Astrocyte (in vitro differentiated cells and primary cell): ENCODE data around the gene DIRAS1. TPM values are rescaled to one million over a fixed set of nuclear protein-coding genes. Genes with fewer than 3 reads are reported as not detected.

ENCODE experiments used
- DNase-seq: peaks from one replicate; pipeline ENCODE4 v3.0.0-alpha.2; 2010; ENCODE audit warnings: low read depth
- FAIRE-seq: peaks from 2 replicates; lab custom pipeline; 2011; peaks lifted over from hg19 to GRCh38; lab: Jason Lieb, UNC
- H2AFZ ChIP-seq: 2 replicates; pipeline ENCODE4 v1.6.0; 2012; ENCODE audit warnings: low read depth, low read length, inconsistent platforms
- H3K27ac ChIP-seq: 2 replicates; pipeline ENCODE4 v1.5.1; 2011; ENCODE audit warnings: low read depth, low read length, inconsistent platforms
- H3K27me3 ChIP-seq: 2 replicates; pipeline ENCODE4 v1.6.0; 2011; ENCODE audit warnings: low read length, inconsistent platforms; ENCODE audit not compliant: insufficient read depth
- H3K36me3 ChIP-seq: 2 replicates; pipeline ENCODE4 v1.5.1; 2011; ENCODE audit warnings: low read length, inconsistent platforms; ENCODE audit not compliant: insufficient read depth
- H3K4me1 ChIP-seq: 2 replicates; pipeline ENCODE4 v1.5.1; 2011; ENCODE audit warnings: low read length, inconsistent platforms; ENCODE audit not compliant: insufficient read depth
- H3K4me2 ChIP-seq: 2 replicates; pipeline ENCODE4 v1.6.0; 2012; ENCODE audit warnings: low read length, inconsistent platforms
- H3K4me3 ChIP-seq: 2 replicates; pipeline ENCODE4 v1.5.1; 2011; ENCODE audit warnings: low read depth, mild to moderate bottlenecking, low read length, inconsistent platforms; ENCODE audit not compliant: insufficient read depth
- H3K79me2 ChIP-seq: 2 replicates; pipeline ENCODE4 v1.6.0; 2012; ENCODE audit warnings: mild to moderate bottlenecking, low read length, inconsistent platforms; ENCODE audit not compliant: insufficient read depth
- H3K9ac ChIP-seq: 2 replicates; pipeline ENCODE4 v1.6.0; 2012; ENCODE audit warnings: mild to moderate bottlenecking, low read length, inconsistent platforms
- H3K9me3 ChIP-seq: 2 replicates; pipeline ENCODE4 v1.5.1; 2012; ENCODE audit warnings: low read depth, mild to moderate bottlenecking, low read length, inconsistent platforms; ENCODE audit not compliant: insufficient read depth
- H4K20me1 ChIP-seq: 2 replicates; pipeline ENCODE4 v1.6.0; 2012; ENCODE audit warnings: low read length, inconsistent platforms; ENCODE audit not compliant: insufficient read depth
- H3K27ac Mint-ChIP-seq: one replicate; pipeline ENCODE4 v1.8.0; 2021; ENCODE audit warnings: mild to moderate bottlenecking, mixed read lengths; ENCODE audit not compliant: unreplicated experiment
- H3K27me3 Mint-ChIP-seq: one replicate; pipeline ENCODE4 v1.8.0; 2021; ENCODE audit warnings: low read depth, mixed read lengths; ENCODE audit not compliant: unreplicated experiment
- H3K36me3 Mint-ChIP-seq: one replicate; pipeline ENCODE4 v1.8.0; 2021; ENCODE audit warnings: low read depth, mixed read lengths; ENCODE audit not compliant: unreplicated experiment
- H3K4me1 Mint-ChIP-seq: one replicate; pipeline ENCODE4 v1.8.0; 2021; ENCODE audit warnings: low read depth, mixed read lengths; ENCODE audit not compliant: unreplicated experiment
- H3K4me3 Mint-ChIP-seq: one replicate; pipeline ENCODE4 v1.8.0; 2021; ENCODE audit warnings: mild to moderate bottlenecking, moderate library complexity, mixed read lengths; ENCODE audit not compliant: unreplicated experiment
- H3K9me3 Mint-ChIP-seq: one replicate; pipeline ENCODE4 v1.8.0; 2021; ENCODE audit warnings: mild to moderate bottlenecking, mixed read lengths; ENCODE audit not compliant: unreplicated experiment
- CTCF ChIP-seq: IDR thresholded peaks from 2 replicates; pipeline ENCODE4 v1.5.1; 2011; ENCODE audit warnings: low read depth, mild to moderate bottlenecking, inconsistent platforms, low read length, moderate library complexity; ENCODE audit not compliant: insufficient read depth
- EZH2 ChIP-seq: IDR thresholded peaks from 2 replicates; pipeline ENCODE4 v1.6.1; 2012; ENCODE audit warnings: mild to moderate bottlenecking, low read length, inconsistent platforms; ENCODE audit not compliant: insufficient read depth
- total RNA-seq: library from RNA; stranded (reverse); gene quantifications from 2 replicates; pipeline ENCODE4 v1.2.1, GENCODE V29; 2021

DIRAS1 gene
- total RNA-seq, 1 donor from 2014 or later, result 5.9 TPM

- H3K36me3 Mint-ChIP-seq, result no peaks in the 10 kb centered on the region
- TF ChIP-seq EZH2 (no peak), CTCF (no peak)
- peaks cover 13% of the 10 kb centered on the region for H3K27me3 Mint-ChIP-seq
- no peaks in the 10 kb centered on the region for H3K9me3 ChIP-seq
- H2AFZ ChIP-seq, result no peak overlapping the region
- H4K20me1 ChIP-seq, result no peaks in the 10 kb centered on the region
- no peak overlapping the region for H3K9ac ChIP-seq
- H3K4me3 Mint-ChIP-seq, result no peak overlapping the region
- H3K4me1 ChIP-seq, result no peaks in the 10 kb centered on the region
- no peak overlapping the region for H3K27ac ChIP-seq
- DNase-seq (no peak), FAIRE-seq (no peak)
- no peaks in the 10 kb centered on the region for H3K4me1 Mint-ChIP-seq
- H3K27me3 ChIP-seq, result peaks cover 31% of the 10 kb centered on the region
- no peaks in the 10 kb centered on the region for H3K79me2 ChIP-seq
- no peak overlapping the region for H3K4me3 ChIP-seq
- no peaks in the 10 kb centered on the region for H3K9me3 Mint-ChIP-seq
- H3K27ac Mint-ChIP-seq, result no peak overlapping the region
- H3K36me3 ChIP-seq, result no peaks in the 10 kb centered on the region
- no peak overlapping the region for H3K4me2 ChIP-seq
Observed at GRCh38 chr19:2703691-2704216, 17.4 kb downstream of the DIRAS1 start.

GRCh38 chr19:2703077-2703437, 18.1 kb downstream of the DIRAS1 start:
- no peaks in the 10 kb centered on the region for H3K9me3 Mint-ChIP-seq
- Histone ChIP-seq H3K27me3 (peaks cover 34% of the 10 kb centered on the region), H3K4me3 (no peak overlapping the region), H4K20me1 (no peaks in the 10 kb centered on the region), H2AFZ (no peak overlapping the region), H3K27ac (no peak overlapping the region), H3K4me1 (no peaks in the 10 kb centered on the region), H3K79me2 (no peaks in the 10 kb centered on the region), H3K9me3 (no peaks in the 10 kb centered on the region), H3K36me3 (no peaks in the 10 kb centered on the region), H3K9ac (no peak overlapping the region), H3K4me2 (no peak overlapping the region)
- H3K4me3 Mint-ChIP-seq, result peak overlapping the region; percentile 77
- DNase-seq (no peak), FAIRE-seq (no peak)
- TF ChIP-seq CTCF, result no peak
- TF ChIP-seq EZH2, result no peak
- no peak overlapping the region for H3K27ac Mint-ChIP-seq
- H3K4me1 Mint-ChIP-seq, result no peaks in the 10 kb centered on the region
- H3K36me3 Mint-ChIP-seq, result no peaks in the 10 kb centered on the region
- H3K27me3 Mint-ChIP-seq, result peaks cover 16% of the 10 kb centered on the region
